Stimulated activated CD4-positive, alpha-beta T cell treated with anti-CD3 and anti-CD28 coated beads, Interleukin-12 subunit alpha, Interleukin-12 subunit beta, amount 100 ng/mL, for 48 hours (primary cell): ENCODE measurements around the gene PDAP1.
A peak's percentile ranks its signal among the peaks of the same experiment; 100 is the strongest.
"Not testable (repeated sequence)": the region's sequence is repeated elsewhere in the genome, so short reads cannot be mapped to it uniquely, and the experiment has no call there.

Source experiments
- DNase-seq, 3 donors: peaks; one replicate each; pipeline ENCODE4 v3.0.0-alpha.2; 2020; ENCODE audit warnings: low read depth in 2 of 3, low spot score in 1 of 3

The PDAP1 gene

GRCh38 chr7:99408379-99409191, at the start of gene PDAP1, which contains the start of gene BUD31:
Gene PDAP1 (minus strand): TSS chr7:99408597. CDS start chr7:99408548, 49 bp downstream.
Gene BUD31 (plus strand): TSS chr7:99408969. CDS start chr7:99411093, 2,124 bp downstream.
- DNase-seq, result peak; percentile 85 to 98 (median 89)

GRCh38 chr7:99457650-99458493, 49.5 kb upstream of the PDAP1 start:
- DNase-seq, result no peak

GRCh38 chr7:99457050-99457649, 48.8 kb upstream of the PDAP1 start:
- no peak for DNase-seq

GRCh38 chr7:99456288-99456687, 47.9 kb upstream of the PDAP1 start:
- no peak for DNase-seq

GRCh38 chr7:99455874-99456273, 47.5 kb upstream of the PDAP1 start:
- no peak for DNase-seq

- DNase-seq, result no peak
Observed at GRCh38 chr7:99453105-99453504, 44.7 kb upstream of the PDAP1 start.

GRCh38 chr7:99452541-99452940, 44.1 kb upstream of the PDAP1 start:
- no peak for DNase-seq

- DNase-seq, result no peak
Observed at GRCh38 chr7:99451936-99452335, 43.5 kb upstream of the PDAP1 start.

GRCh38 chr7:99449326-99449725, 40.9 kb upstream of the PDAP1 start:
- no peak for DNase-seq

GRCh38 chr7:99448855-99449254, 40.5 kb upstream of the PDAP1 start:
- DNase-seq, result no peak

GRCh38 chr7:99447943-99448342, 39.5 kb upstream of the PDAP1 start:
- no peak for DNase-seq

GRCh38 chr7:99446096-99446495, 37.7 kb upstream of the PDAP1 start:
- no peak for DNase-seq

- no peak for DNase-seq
Observed at GRCh38 chr7:99440195-99440594, 31.8 kb upstream of the PDAP1 start.

- peak; percentile 87 to 90 (median 90) for DNase-seq
Observed at GRCh38 chr7:99438573-99439480, 30.4 kb upstream of the PDAP1 start, which contains the start of the genes CPSF4 and PTCD1. Gene CPSF4 (plus strand): TSS chr7:99438943. CDS start chr7:99439083, 140 bp downstream. Gene PTCD1 (minus strand): TSS chr7:99438798. CDS start chr7:99435242, 3,556 bp downstream.

GRCh38 chr7:99437946-99438572, 29.7 kb upstream of the PDAP1 start:
- no peak for DNase-seq

- DNase-seq, result no peak
Observed at GRCh38 chr7:99433158-99433557, 24.8 kb upstream of the PDAP1 start.

GRCh38 chr7:99431756-99432540, 23.6 kb upstream of the PDAP1 start:
- DNase-seq, result not testable (repeated sequence)

GRCh38 chr7:99429756-99430155, 21.4 kb upstream of the PDAP1 start:
- DNase-seq, result no peak

GRCh38 chr7:99428972-99429566, 20.7 kb upstream of the PDAP1 start:
- DNase-seq, result no peak
